GM12873 (cell line): Measurements from ENCODE around the gene GTF2A1L.

Experiments used
- CTCF ChIP-seq: IDR thresholded peaks from 2 replicates; pipeline ENCODE4 v1.5.1; 2012; ENCODE audit warnings: low read depth, mild to moderate bottlenecking, moderate library complexity, low read length, control low read depth; ENCODE audit not compliant: insufficient read depth; ENCODE audit errors: missing control alignments

GTF2A1L gene

GRCh38 chr2:48717846-48718245 is 100.2 kb downstream of the GTF2A1L start:
- no peak for TF ChIP-seq CTCF

GRCh38 chr2:48719480-48720177 is 102.0 kb downstream of the GTF2A1L start:
- no peak for TF ChIP-seq CTCF

- no peak for TF ChIP-seq CTCF
These were observed 103.5 kb downstream of the GTF2A1L start for GRCh38 chr2:48721158-48721557.

- TF ChIP-seq CTCF = no peak
These were observed 104.7 kb downstream of the GTF2A1L start for GRCh38 chr2:48722391-48722790.

GRCh38 chr2:48723129-48723528 is 105.5 kb downstream of the GTF2A1L start:
- TF ChIP-seq CTCF = no peak

GRCh38 chr2:48724278-48724677 is 106.6 kb downstream of the GTF2A1L start:
- no peak for TF ChIP-seq CTCF

GRCh38 chr2:48725696-48726494 is 108.2 kb downstream of the GTF2A1L start:
- TF ChIP-seq CTCF = no peak
